ENCODE results near the gene PTPRM.

Gene PTPRM

DNA sequence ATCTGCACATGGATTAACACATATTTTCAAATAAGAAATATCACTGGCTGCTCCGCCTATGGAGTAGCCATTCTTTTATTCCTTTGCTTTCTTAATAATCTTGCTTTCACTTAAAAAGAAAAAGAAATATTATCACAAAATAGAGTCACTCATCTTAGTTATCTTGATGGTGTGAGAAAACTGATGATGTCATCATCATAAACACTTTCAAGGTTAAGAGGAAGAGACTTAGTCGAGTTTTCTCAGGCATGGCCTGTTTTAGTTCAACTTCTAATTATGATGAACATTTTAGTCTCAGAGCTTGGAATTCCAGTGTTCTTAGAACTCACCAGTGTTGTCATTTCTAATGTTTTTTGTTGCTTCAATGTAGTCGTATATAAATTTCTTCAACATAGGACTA, 506.1 kb downstream of the PTPRM start:
- DNase-seq = no peak

DNA sequence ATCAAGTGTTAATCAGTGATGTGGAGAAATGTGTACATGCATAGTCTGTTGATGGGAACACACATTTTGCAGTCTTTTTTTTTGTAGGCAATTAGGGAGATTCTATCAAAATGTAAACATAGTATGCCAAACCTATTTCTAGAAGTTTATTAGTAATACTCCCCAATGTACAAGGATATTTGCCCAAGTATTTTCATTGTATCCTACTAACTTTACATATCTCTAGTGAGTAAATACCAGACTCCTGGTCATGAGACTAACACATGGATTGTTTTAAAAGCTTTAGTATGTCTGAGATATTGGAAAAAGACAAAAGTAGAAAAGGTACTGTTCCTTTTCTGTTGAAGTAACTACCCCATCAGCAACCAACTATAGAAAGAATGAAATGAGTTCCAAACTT, 513.0 kb downstream of the PTPRM start:
- no peak for DNase-seq

DNA sequence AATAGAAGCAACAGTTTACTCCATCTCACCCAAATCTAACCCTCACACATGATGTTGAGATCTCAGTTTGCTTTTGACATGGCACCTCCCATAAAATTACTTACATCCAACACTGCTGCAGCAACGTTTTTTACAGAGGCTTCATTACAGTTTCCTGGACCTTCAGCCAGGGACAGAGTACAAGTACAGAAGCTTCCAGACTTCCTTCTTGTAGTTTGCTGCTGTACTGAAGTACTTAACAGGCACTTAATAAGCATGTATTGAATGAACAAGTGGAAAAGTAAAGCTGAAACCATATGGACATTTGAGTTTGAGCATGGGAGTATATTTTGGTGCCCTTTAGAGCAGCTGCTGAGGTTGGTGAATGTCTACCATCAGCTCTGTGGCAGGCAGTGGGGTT, 514.2 kb downstream of the PTPRM start:
- no peak for DNase-seq

DNA sequence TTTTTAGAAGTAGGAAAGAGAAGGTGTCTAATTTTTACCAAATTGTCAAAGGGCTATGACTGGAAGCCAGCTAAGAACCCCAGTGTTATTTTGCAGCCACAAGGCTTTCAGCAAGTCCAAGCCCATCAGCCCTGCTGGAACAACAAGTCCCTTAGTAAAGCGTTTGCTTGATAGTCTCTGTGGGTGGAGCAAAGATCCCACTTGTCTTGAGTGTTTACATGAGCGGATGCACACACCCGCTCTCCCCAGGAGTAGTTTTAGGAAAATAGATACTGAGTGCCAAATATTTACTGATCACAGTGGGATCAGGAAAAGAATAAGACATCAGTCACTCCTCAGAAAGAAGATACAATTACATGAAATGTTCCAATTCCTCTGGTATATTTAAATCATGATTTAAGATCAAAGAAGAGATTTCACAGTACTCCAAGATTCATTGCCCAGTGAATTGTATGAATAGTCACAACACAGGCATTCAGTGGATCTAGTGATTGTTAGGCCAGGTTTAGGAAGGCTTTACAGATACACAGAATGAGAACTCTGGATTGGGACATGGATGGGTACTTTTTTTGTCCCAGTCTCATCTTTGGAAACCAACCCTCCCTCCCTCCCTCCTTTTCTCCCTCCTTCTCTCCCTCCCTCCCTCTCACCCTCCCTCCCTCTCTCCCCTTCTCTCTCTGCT, 514.9 kb downstream of the PTPRM start:
- no peak for DNase-seq

DNA sequence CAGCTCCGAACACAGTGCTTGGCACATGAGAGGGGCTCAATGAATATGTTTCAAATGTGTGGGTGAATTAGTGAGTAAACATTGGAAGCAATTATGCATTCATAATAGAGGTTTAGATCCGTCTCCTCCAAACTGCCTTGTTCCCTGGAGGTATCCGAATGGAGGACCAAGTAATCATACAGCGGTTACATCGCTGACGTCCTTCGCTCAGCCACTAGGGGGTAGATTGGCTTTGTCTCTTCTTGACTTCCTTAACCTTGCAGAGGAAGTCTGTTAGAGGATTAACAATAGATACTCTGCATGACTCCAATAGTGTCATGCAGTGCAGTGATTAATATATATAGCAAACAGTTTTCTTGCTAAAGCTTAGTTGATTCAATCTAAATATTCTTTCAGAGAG, 517.0 kb downstream of the PTPRM start:
- no peak for DNase-seq

DNA sequence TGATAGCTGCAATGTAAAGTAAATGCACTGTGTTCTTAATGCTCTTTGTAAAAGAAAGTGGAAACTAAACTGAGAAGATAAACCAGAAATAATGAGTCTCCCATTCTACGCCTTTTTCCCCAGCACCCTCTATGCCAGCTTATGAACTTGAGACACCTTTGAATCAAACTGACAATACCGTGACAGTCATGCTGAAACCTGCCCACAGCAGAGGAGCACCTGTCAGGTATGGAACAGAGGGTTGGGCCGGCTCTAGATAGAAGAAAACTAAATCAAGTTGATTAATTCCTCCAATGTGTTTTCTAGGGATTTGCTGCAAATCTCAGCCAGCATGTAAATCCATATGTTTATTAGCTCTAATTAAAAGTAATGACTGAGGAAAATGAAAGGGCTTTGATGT, 521.5 kb downstream of the PTPRM start:
- no peak for DNase-seq

DNA sequence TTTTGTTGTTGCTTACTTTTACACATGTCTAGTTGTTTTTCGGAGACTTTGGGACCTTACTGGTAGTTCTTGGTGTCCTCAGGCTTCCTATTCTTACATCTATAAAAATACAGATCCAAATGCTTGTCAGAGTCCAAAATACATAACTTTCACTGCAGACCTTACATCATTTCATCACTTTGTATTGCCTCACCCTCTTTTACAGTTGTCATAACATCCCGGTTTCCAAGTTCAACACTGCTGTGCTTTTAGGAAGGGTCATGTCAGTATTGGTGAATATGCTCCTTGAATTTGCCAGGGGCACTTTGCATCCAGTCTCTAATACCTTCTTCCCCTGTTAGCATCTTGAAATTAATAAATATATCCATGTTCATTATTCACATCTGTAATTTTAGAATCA, 523.9 kb downstream of the PTPRM start:
- no peak for DNase-seq

DNA sequence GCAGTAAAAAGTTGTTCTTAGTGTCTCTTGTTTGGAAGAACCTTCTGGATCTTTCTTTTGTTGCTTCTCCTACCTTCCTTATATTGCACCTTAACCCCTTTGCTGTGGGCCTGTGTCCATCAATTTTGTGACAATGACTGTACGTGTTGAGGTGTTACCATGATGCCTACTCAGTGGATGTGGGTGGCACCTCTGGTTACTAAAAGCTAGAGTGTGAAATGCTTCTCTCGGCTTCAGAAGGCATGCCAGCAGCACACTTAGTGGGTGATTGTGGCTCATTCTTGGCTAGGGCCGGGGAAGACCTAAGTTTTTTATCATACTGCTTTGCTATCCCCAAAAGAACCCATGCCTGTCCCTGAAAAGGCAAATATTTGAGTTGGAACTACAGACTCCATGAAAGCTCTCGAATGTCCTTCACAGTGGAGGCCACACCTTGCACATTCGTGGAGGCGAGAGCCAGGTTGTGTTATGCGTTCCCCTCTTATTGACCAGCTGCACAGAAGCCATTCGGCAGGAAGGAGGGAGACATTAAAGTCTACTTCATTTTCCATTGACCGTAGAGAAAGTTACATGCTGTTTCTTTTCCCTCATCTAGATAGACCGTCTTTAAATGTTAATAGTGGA, 528.9 kb downstream of the PTPRM start:
- DNase-seq = no peak

DNA sequence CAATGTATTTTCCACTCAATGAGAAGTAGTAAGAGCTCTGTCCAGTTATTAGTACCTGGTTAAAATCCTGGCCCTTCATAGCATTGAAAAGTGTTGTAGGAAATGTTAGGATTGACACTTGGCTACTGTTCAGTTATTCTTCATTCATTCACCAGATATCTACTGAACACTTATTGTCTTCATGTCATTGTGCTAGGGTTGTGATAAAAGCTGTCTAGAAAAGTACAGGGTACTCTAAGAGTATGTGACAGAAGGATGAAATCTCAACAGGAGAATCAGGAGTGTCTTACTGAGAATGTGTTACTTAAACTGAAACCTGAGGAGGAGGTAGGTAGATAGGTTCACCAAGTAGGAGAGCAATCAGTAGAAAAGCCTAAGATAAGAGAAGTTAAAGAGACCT, 530.3 kb downstream of the PTPRM start:
- DNase-seq = no peak

DNA sequence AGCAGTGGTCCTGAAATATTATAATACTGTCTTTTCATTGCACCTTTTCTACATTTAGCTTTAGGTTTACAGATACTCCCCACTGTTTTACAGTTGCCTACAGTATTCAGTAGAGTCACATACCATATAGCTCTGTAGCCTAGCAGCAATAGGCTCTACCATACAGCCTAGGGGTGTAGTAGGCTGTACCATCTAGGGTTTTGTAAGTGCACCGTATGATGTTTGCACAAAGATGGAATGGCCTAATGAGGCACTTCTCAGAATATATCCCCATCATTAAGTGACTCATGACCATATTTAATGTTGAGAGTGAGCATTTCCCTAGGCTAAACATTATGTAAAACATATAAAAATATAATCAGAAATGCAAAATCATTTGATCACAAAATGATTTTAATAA, 530.8 kb downstream of the PTPRM start:
- DNase-seq = no peak

DNA sequence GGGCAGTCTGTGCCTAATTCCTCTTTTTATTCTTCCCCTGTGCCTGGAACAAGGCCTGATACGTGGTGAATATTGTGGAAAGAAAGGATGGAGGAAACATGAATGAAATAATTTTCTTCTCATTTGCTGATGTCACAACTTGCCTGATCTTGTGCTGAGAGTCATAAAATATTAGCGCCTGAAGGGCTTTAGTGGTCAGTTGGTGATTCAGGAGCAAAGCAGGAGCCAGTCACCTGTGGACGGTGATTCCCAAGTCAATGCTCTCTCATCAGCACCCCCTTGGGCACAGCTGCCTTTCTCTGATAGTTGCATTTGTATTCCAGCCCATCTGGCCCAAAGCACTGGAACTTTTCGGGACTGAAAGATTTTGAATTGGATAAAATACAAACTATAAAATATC, 539.5 kb downstream of the PTPRM start:
- DNase-seq = no peak

DNA sequence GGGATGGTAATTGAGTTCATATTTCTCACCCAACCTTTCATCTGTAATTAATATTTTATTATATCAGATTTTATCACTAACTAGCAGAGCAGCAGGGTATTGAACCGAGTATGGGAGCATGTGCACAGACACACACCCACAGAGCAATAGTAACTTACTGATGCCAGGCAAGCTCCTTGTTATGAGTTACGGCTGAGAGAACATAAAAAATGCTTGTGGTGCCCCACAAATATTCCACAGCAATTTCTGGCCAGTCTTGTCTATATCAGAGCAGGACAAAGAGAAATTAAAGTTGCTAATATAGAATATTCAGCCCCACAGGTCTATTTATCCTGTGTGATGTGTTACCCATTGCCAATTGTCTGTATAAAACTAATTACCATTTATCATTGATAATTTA, 540.3 kb downstream of the PTPRM start:
- no peak for DNase-seq

DNA sequence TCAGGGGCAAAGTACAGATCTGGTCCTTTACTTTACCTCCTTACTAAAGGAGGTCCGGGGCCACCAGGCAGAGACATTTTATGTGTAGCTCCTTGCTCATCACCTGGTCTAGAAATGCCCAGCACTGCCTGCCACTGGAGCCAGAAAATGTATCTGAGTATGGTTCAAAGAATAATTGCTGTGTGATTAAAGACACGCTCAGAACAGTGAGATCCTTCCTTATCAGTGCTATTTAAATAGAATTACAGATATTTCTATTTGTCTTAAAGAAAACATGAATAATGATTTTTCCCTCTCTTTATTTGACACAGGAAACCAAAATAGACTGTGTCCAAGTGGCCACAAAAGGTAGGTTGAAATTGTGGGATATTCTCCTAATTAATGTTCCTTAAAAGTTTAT, 547.4 kb downstream of the PTPRM start:
- no peak for DNase-seq

DNA sequence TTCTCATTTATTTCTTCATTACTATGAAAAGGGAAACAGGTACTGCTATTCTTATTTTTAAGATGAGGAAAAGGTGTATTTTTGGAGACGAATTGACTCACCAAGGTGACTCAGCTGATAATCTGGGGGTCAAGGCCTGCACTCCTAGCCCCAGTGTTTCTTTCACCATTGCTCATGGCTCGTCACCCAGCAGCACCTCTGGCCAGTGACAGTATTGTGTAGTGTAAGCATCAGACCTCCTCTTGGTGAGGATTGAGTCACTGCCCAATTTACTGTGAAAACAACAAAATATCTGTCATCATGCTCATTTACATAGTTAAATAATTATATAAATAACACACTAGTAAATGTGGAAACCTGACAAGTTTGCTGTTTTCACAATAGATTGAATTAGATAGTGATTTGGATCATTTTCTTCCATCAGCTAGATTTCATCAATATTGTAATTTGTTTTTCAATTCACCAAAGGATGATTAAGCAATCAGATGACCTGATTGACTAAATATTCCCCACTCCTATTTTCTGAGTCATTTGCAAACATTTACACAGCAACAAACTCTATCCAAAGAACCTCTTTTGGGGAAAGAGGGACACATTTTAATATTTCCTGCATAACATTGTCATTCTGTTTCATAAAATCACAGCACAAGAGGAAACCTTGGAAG, 549.4 kb downstream of the PTPRM start:
- DNase-seq = no peak

DNA sequence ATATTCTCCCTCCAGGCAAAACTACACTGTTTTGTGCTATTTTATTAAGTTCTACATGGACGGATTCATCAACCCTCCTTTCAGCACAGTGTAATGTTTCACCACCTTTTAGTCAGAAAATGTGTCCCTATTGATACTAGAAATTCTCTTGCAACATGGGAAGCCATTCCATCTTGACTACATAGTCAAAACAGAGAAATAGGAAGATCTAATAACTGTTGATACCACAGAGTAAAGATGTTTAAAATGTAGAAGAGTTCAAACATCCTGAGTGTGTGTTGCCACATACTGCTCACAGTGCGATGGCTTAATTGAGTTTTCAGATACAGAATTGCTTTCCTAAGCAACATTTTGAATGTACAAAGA, 549.9 kb downstream of the PTPRM start:
- no peak for DNase-seq

DNA sequence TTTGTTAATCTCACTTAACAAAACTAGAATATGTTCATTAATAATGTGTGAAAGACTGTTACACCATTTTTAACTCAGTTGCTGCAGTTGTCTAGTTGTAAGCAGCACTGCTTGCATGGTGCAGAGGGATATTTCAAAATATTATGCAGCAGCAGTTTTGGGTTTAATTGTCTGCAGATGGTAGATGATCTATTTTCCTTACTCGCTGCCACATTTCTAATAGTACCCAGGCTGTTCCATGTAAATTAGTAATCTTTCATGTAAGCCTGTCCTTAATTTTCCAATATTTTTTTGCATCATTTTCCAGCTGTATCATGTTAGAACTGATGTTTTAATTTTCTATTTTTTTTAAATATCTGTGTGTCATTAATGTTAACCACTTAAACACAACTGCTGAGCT, 554.0 kb downstream of the PTPRM start:
- no peak for DNase-seq

DNA sequence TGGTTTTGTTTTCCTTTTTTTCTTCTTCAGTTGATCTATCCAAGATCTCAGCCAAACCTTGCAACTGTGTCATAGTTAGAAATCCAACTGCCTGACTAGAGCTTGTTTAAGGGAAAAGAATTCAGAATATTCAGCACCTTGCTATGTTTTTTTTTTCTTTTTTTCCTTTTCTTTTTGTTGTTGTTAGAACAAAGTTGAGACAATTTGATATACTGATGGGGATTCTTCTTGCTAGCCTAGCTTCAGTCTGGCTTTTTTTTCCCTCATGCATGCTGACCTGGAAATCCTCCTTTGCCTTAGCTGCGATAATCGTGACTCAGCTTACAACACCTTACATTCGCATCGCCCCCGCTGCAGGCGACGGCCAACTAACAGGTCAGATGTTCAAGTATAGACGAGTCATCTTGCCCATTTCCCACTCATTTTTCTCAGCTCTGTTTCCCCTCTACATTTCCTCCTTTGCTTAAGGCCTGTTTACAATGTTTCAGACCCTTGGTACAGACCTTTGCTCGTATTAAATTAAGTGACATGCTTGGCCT, 554.9 kb downstream of the PTPRM start:
- DNase-seq = no peak

DNA sequence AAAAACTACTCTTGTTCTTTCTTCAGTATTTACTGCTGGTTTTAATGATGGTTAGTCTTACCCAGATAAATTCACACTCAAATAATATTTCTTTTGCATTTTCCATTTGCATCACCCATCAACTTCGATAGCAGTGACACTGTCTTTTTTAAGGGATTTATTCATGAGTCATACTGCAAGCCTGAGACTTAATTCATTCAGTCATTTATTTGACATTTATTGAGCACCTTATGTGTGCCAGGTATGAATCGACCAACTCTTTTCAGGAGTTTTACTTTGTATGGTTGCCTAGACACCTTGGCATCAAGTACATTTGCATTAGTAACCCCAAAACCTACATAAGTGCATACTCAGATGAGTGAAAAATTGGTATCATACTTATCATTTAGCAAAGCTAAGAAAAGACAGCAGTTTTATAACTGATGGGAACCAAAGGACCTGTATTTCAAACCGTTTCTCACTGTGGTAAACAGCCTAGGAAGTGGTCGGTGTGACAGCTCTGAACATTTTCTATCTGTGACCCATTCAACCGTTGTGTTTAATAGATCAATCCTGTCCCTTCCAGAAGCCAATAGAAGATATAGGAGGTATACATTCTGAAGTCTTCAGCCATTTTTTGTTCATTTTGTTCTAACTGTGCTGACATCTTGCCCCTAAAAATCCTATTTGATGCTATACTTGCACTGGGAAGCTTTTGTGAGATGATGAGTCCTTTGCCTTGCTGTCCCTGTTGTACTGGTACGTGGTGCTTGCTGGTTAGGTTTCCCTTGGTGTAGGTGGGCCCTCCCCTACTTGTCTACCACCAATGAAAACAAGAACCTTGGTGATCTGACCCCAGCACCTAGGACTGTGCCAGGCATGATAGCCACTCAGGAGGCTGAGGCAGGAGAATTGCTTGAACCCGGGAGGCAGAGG, 557.4 kb downstream of the PTPRM start:
- no peak for DNase-seq

DNA sequence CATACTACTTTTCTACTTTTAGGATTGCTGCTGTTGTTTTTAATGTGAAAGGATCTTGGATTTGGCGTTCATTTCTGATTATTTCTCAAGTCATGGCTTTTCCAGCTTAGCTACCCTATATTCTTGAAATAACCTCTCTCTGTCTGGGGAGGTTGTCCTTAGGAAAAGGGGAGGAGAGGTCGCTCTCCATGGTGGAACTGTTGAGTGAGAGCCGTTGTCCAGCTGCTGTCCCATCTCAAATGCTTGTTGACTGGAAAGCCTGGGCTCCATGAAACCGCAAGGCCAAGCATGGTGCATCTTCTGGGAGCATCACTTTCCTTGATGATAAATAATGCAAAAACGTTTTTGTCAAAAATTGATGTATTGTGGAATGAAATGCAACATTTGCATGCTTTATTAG, 563.0 kb downstream of the PTPRM start:
- DNase-seq = no peak

DNA sequence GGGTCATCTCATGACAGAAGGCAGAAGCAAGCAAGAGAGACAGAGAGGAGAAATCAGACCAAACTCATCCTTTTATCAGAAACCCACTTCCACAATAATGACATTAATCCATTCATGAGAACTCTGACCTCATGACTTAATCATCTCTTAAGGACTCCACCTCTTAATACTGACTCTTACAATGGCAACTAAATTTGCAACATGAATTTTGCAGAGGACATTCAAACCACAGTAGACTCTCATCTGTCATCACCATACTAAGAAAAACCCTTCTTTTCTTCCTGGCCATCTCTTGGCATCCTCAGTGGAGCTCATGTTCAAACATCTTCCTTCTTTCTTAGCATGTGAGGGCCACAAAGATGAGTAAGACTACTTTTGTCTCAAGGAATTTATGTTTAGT, 565.9 kb downstream of the PTPRM start:
- DNase-seq = no peak

DNA sequence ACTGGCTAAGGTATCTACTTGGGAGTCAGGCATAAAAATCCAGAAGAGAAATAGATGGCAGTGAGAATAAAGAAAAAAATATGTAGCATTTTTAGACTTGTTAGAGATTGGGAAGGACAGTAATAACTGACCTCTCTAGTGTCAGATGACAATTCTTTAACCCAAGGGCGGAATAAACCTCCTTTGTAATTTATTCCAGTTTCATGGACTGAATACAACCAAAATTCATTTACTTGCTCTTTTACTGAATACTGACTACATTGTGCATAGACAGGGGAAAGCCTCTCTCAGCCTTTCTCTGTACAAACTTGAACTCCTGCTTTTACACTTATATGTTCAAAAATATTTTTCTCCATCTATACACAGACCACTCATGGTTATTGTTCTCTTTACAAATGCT, 566.8 kb downstream of the PTPRM start:
- DNase-seq = no peak

DNA sequence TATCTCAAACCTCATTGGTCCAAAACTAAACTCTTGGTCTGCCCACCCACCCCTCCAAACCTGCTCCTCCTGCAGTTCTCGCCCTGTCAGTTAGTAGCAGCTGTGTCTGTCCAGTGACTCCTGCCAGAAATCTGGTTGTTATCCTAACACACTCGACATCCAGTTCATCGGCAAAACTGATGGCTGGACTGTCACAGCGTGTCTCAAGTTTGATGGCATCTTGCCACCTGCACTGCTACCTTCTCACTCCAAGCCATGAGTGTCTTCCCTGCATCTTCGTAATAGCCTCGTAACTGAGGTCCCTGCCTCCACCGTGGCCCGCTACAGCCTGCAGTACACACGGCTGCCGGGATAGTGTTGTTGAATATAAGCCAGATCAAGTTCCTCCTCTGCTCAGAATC, 572.0 kb downstream of the PTPRM start:
- no peak for DNase-seq

DNA sequence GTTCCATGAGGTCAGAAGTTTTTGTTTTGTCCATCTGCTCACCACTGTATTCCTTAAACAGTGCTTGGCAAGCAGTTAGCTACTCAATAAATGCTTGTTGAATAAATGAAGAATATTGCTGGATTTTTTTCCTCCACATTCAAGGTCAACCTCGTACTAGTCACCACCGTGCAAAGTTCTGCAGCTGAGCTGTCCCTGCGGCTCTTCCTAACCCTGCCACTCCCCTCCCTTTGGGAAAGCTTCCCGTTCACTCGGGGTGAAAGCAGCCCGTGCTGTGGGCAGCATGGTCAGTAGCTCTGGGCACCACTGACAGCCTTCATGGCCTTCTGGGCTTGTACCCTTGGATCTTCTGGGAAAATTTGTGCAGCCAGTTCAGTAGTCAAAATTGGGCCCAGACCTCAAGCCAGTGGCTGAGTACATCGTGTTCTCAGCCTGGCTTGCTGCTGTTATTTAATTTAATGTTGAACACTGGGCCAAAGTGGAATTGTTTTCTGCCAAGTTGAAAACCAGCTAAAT, 572.8 kb downstream of the PTPRM start:
- no peak for DNase-seq

All from stimulated activated CD4-positive, alpha-beta T cell treated with anti-CD3 and anti-CD28 coated beads, Interleukin-1b, Interleukin-23, amount 100 ng/mL, for 48 hours (primary cell).